Uterus (tissue), 2 donors: ENCODE measurements around the gene ATXN1L.
"Not testable (repeated sequence)": the region's sequence is repeated elsewhere in the genome, so short reads cannot be mapped to it uniquely, and the experiment has no call there.

Experiments used
- POLR2A ChIP-seq, 2 donors: fragments of 450-650 bp; IDR thresholded peaks; one replicate each; pipeline ENCODE4 v1.6.1; 2016; ENCODE audit warnings: antibody characterized with exemption in 2 of 2, mild to moderate bottlenecking in 1 of 2, moderate library complexity in 1 of 2
- TF ChIP-seq, protein P1 (sequence below), 4 experiments: fragments of 200-600 bp in 2 of 4; fragments of 450-650 bp in 2 of 4; sonication (generic) in 2 of 4; IDR thresholded peaks; one replicate each; pipeline ENCODE4 v1.5.1; 2016 to 2019; ENCODE audit warnings: antibody characterized with exemption in 4 of 4, mild to moderate bottlenecking in 2 of 4, moderate library complexity in 1 of 4

DNA sequence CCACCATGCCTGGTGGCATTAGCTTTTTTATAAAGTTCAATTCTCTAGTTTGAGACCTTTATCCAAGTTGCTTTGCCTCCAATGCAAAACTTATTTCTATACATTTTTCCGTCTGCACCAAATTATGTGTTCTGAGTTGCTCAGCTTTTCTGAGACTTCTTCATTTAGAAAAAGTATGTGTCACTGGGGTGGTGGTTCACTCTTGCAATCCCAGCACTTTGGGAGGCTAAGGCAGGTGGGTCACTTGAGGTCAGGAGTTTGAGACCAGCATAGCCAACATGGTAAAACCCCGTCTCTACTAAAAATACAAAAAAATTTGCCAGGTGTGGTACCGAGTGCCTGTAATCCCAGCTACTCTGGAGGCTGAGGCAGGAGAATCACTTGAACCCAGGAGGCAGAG, 14.1 kb upstream of the ATXN1L start:
- TF ChIP-seq POLR2A (IDR thresholded peaks at IDR 0.05): not testable (repeated sequence)
- TF ChIP-seq, protein P1, sequence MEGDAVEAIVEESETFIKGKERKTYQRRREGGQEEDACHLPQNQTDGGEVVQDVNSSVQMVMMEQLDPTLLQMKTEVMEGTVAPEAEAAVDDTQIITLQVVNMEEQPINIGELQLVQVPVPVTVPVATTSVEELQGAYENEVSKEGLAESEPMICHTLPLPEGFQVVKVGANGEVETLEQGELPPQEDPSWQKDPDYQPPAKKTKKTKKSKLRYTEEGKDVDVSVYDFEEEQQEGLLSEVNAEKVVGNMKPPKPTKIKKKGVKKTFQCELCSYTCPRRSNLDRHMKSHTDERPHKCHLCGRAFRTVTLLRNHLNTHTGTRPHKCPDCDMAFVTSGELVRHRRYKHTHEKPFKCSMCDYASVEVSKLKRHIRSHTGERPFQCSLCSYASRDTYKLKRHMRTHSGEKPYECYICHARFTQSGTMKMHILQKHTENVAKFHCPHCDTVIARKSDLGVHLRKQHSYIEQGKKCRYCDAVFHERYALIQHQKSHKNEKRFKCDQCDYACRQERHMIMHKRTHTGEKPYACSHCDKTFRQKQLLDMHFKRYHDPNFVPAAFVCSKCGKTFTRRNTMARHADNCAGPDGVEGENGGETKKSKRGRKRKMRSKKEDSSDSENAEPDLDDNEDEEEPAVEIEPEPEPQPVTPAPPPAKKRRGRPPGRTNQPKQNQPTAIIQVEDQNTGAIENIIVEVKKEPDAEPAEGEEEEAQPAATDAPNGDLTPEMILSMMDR (IDR thresholded peaks at IDR 0.05): not testable (repeated sequence)
